ENCODE measurements around the gene ZNF563.

DNA sequence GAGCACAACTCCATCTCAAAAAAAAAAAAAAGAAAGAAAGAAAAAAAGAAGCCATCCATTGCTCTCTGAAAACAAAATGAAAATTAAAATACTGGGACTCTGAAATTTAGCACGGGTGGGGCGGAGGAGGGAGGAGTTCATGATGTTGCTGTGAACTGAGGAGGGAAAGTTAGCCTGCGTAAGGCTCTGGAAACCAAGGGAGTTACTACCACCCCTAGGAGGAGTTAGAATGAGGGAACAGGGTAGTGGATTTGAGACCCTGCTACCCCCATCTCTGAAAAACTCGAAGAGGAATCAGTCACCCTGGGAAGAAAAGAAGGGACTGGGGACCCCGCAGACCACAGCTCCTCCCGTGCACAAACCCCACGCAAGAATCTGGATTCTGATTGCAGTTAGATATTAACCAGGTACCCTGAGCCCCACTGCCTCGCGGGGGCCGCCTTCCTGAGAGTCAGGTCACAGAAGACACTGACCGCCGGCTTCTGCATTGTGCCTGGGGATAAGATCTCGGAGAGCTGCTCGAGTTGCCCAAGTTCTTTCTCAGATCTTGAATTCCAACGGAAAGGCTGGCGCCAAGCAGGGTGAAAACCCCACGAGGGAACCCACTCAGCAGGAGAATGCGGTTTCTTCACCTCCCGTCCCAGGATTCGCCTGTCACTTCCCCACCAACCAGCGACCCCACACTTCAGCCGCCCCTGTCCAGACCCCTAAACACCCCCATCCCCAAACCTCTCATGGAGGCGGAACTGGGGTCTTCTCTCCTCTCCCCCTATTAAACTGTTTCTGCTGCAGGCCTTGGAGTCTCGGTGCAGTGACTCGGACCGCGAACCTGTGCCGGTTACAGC is 31.2 kb upstream of the ZNF563 start:
- no peak for TF ChIP-seq POLR2A (IDR thresholded peaks at IDR 0.05)
- TF ChIP-seq, protein P1, sequence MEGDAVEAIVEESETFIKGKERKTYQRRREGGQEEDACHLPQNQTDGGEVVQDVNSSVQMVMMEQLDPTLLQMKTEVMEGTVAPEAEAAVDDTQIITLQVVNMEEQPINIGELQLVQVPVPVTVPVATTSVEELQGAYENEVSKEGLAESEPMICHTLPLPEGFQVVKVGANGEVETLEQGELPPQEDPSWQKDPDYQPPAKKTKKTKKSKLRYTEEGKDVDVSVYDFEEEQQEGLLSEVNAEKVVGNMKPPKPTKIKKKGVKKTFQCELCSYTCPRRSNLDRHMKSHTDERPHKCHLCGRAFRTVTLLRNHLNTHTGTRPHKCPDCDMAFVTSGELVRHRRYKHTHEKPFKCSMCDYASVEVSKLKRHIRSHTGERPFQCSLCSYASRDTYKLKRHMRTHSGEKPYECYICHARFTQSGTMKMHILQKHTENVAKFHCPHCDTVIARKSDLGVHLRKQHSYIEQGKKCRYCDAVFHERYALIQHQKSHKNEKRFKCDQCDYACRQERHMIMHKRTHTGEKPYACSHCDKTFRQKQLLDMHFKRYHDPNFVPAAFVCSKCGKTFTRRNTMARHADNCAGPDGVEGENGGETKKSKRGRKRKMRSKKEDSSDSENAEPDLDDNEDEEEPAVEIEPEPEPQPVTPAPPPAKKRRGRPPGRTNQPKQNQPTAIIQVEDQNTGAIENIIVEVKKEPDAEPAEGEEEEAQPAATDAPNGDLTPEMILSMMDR (IDR thresholded peaks at IDR 0.05) = no peak
